ENCODE measurements around the gene RHBDF1.

DNA sequence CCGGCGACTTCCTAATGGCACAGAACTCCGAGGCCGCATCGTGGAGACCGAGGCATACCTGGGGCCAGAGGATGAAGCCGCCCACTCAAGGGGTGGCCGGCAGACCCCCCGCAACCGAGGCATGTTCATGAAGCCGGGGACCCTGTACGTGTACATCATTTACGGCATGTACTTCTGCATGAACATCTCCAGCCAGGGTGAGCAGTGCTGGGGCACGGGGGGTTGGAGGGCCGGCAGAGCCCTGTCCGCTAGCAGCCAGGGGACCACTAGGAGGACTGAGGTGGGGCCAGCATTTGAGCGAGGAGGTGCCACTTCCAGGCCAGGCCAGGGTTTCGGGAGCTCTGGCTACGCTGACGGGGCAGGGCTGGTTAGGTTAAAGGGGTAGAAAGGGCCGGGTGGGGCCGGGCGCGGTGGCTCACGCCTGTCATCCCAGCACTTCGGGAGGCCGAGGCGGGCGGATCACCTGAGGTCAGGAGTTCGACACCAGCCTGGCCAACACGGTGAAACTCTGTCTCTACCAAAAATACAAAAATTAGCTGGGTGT, 10.7 kb upstream of the RHBDF1 start:
- TF ChIP-seq CTCF (conservative IDR thresholded peaks at IDR 0.05) (no peak), ZFX (IDR thresholded peaks at IDR 0.05) (no peak)
